Adrenal gland (tissue), 12 donors: ENCODE results near the gene ZSWIM5. TPM values are rescaled to one million over a fixed set of nuclear protein-coding genes. Genes with fewer than 3 reads are reported as not detected.
"Not testable (repeated sequence)": the region's sequence is repeated elsewhere in the genome, so short reads cannot be mapped to it uniquely, and the experiment has no call there.

Experiments
- DNase-seq, 7 donors: peaks; one replicate each; pipeline ENCODE4 v3.0.0-alpha.2; 2019 to 2020
- H3K27ac ChIP-seq, 5 donors: fragments of 200-600 bp; sonication (generic) in 4 of 5; 1 replicate in 3 of 5; 2 replicates in 2 of 5; pipeline versions ENCODE4 v1.5.1 to v1.8.0; 2016 to 2020; ENCODE audit warnings: mild to moderate bottlenecking in 1 of 5
- H3K27me3 ChIP-seq: fragments of 200-600 bp; 2 replicates; pipeline ENCODE4 v1.8.0; 2021
- H3K36me3 ChIP-seq, 2 donors: fragments of 200-600 bp; replicated peaks in 1 of 2; 1 replicate in 1 of 2; 2 replicates in 1 of 2; pipeline versions ENCODE4 v1.5.1 to v1.8.0; 2018 to 2022
- H3K4me1 ChIP-seq, 2 donors: fragments of 200-600 bp; replicated peaks in 1 of 2; 1 replicate in 1 of 2; 2 replicates in 1 of 2; pipeline versions ENCODE4 v1.5.1 to v1.8.0; 2018 to 2021
- H3K4me3 ChIP-seq, 4 donors: fragments of 200-600 bp; sonication (generic) in 3 of 4; one replicate each; pipeline ENCODE4 v1.5.1; 2016 to 2018
- H3K9me3 ChIP-seq, 3 donors: fragments of 200-600 bp; sonication (generic) in 1 of 3; replicated peaks in 1 of 3; 1 replicate in 2 of 3; 2 replicates in 1 of 3; pipeline versions ENCODE4 v1.5.1 to v1.8.0; 2016 to 2021
- CTCF ChIP-seq, 6 experiments: fragments of 450-650 bp in 4 of 6; fragments of 200-600 bp in 2 of 6; sonication (generic) in 1 of 6; IDR thresholded peaks; 1 replicate in 5 of 6; 2 replicates in 1 of 6; pipeline versions ENCODE4 v1.5.1 to v1.8.0; 2016 to 2021; ENCODE audit warnings: antibody characterized with exemption in 6 of 6, mild to moderate bottlenecking in 2 of 6, moderate library complexity in 1 of 6
- POLR2A ChIP-seq, 2 donors: fragments of 450-650 bp; IDR thresholded peaks; one replicate each; pipeline ENCODE4 v1.6.1; 2017; ENCODE audit warnings: antibody characterized with exemption in 2 of 2, mild to moderate bottlenecking in 2 of 2, moderate library complexity in 1 of 2
- WGBS, 4 donors: extraction: QIAGEN DNeasy Blood & Tissue Kit in 2 of 4; methylation state at CpG; one replicate each; pipeline versions ENCODE4 v1.1.5 to v1.1.7; 2013 to 2017; 5-methylcytosine and 5-hydroxymethylcytosine counted together
- intact Hi-C, 2 donors: fragments of 100-400 bp; cut with DNase I; formaldehyde crosslinking; loops; one replicate each; pipeline versions ENCODE4 v1.14.1 to v1.15.0; 2022 to 2023
- polyA plus RNA-seq, 3 donors: library from polyadenylated mRNA; stranded (reverse); fragments of 200-250 nt in 2 of 3; fragments of 350-450 nt in 1 of 3; fragmentation: Illumina TruSeq in 1 of 3; extraction: RNeasy Lipid Tissue Mini Kit (QIAGEN cat#74804) in 1 of 3; gene quantifications; one replicate each; pipeline ENCODE4 v1.2.3, GENCODE V29; 2013 to 2014
- total RNA-seq, 9 donors: library from RNA; depleted of rRNA in 4 of 9; stranded (reverse); fragments of >200 nt in 4 of 9; fragments of 120-200 nt in 1 of 9; fragmentation: NEBNext Ultra II Directional in 1 of 9; extraction: Animal tissue kit (Norgen Biotek cat#: 25700) in 1 of 9; gene quantifications; one replicate each; pipeline versions ENCODE4 v1.1.0 to v1.2.4, GENCODE V29; 2013 to 2023
- donor health status: healthy with polysubstance abuse.
- donor health status: Bipolar disorder and iron deficiency.
- donor health status: DM: yes; HTN: yes; CAD: no.
- donor health status: DM: no; HTN: no; CAD: no.
- donor health status: DM: no; HTN: no; CAD: no.
- donor health status: DM: yes; HTN: yes; CAD: no.

ZSWIM5 gene
- total and polyA plus RNA-seq, 12 donors, result 5.0 to 34.0 (median 18.7) TPM

GRCh38 chr1:45172005-45172404 is 34.4 kb downstream of the ZSWIM5 start:
- Histone ChIP-seq H3K27ac (no peak overlapping the region), H3K27me3 (no peaks in the 10 kb centered on the region), H3K4me1 (peaks cover 0 to 23% of the 10 kb centered on the region in 2 donors), H3K36me3 (no peaks in the 10 kb centered on the region), H3K4me3 (no peak overlapping the region), H3K9me3 (no peaks in the 10 kb centered on the region)
- DNase-seq, result no peak
- TF ChIP-seq CTCF (IDR thresholded peaks at IDR 0.05) (no peak), POLR2A (IDR thresholded peaks at IDR 0.05) (no peak)
- WGBS, 4 donors, result 67 to 84% (median 76%) methylated on average over 7 of the region's 7 CpGs
- intact Hi-C loops, result no loop called here

- no peak for DNase-seq
- H3K27me3 ChIP-seq, result no peaks in the 10 kb centered on the region
- no peak overlapping the region for H3K27ac ChIP-seq
- WGBS, 4 donors, result 89 to 95% (median 93%) methylated on average over 1 of the region's 1 CpG
- no peaks in the 10 kb centered on the region for H3K9me3 ChIP-seq
- peaks cover 0 to 21% of the 10 kb centered on the region in 2 donors for H3K4me1 ChIP-seq
- H3K36me3 ChIP-seq, result no peaks in the 10 kb centered on the region
- no peak for TF ChIP-seq CTCF (IDR thresholded peaks at IDR 0.05)
- TF ChIP-seq POLR2A (IDR thresholded peaks at IDR 0.05), result no peak
- no peak overlapping the region for H3K4me3 ChIP-seq
- intact Hi-C loops, result no loop called here
Measured at GRCh38 chr1:45171575-45171974, 34.8 kb downstream of the ZSWIM5 start.

DNA sequence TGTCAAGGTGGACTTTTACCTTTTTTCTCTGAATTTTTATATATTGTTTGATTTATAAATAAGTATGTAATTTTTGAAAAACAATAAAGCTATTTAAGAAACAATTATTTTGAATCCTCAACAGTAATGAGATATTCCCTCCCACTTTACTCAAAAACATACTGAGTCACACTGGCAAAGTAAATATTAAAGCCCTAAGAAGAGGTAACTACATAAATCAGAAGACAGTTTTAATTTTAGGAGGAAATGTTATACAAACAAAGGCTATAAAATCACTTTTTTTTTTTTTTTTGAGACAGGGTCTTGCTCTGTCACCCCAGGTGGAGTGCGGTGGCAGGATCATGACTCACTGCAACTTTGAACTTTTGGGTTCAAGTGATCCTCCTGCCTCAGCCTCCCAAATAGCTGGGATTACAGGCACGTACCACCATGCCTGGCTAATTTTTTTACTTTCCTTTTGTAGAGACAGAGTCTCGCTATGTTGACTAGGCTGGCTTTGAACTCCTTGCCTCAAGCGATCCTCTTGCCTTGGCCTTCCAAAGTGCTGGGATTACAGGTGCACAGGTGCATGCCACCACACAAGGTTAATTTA is 36.2 kb downstream of the ZSWIM5 start:
- intact Hi-C loops, result no loop called here
- no peaks in the 10 kb centered on the region for H3K27me3 ChIP-seq

GRCh38 chr1:45167947-45168346 is 38.5 kb downstream of the ZSWIM5 start:
- H3K9me3 ChIP-seq, DNase-seq, H3K4me3 ChIP-seq, H3K27me3 ChIP-seq, H3K36me3 ChIP-seq, intact Hi-C loops, H3K27ac ChIP-seq: not testable (repeated sequence)
- H3K4me1 ChIP-seq, result peaks cover 0 to 14% of the 10 kb centered on the region in 2 donors
- 92 to 99% (median 98%) methylated on average over 6 of the region's 6 CpGs for WGBS, 4 donors

More for the DNA sequence above, 36.2 kb downstream of the ZSWIM5 start:
- H3K4me1 ChIP-seq, result peaks cover 0 to 21% of the 10 kb centered on the region in 2 donors
- no peak overlapping the region for H3K27ac ChIP-seq
- DNase-seq, result no peak
- WGBS, 4 donors, result 93 to 96% (median 95%) methylated on average over 4 of the region's 4 CpGs
- no peak for TF ChIP-seq POLR2A (IDR thresholded peaks at IDR 0.05)
- no peak for TF ChIP-seq CTCF (IDR thresholded peaks at IDR 0.05)
- H3K36me3 ChIP-seq, result no peaks in the 10 kb centered on the region
- no peaks in the 10 kb centered on the region for H3K9me3 ChIP-seq
- no peak overlapping the region for H3K4me3 ChIP-seq

GRCh38 chr1:45164307-45164706 is 42.1 kb downstream of the ZSWIM5 start:
- H3K36me3 ChIP-seq, H3K27ac ChIP-seq, H3K4me3 ChIP-seq, DNase-seq, intact Hi-C loops, H3K27me3 ChIP-seq, H3K9me3 ChIP-seq, H3K4me1 ChIP-seq: not testable (repeated sequence)
- WGBS, 4 donors, result 86 to 100% (median 96%) methylated on average over 1 to 2 of the region's 2 CpGs

GRCh38 chr1:45163111-45163510 is 43.3 kb downstream of the ZSWIM5 start:
- H3K4me3 ChIP-seq, intact Hi-C loops, H3K4me1 ChIP-seq, H3K36me3 ChIP-seq, H3K9me3 ChIP-seq, H3K27me3 ChIP-seq, DNase-seq, H3K27ac ChIP-seq: not testable (repeated sequence)
- 90 to 100% (median 95%) methylated on average over 3 of the region's 3 CpGs for WGBS, 4 donors

DNA sequence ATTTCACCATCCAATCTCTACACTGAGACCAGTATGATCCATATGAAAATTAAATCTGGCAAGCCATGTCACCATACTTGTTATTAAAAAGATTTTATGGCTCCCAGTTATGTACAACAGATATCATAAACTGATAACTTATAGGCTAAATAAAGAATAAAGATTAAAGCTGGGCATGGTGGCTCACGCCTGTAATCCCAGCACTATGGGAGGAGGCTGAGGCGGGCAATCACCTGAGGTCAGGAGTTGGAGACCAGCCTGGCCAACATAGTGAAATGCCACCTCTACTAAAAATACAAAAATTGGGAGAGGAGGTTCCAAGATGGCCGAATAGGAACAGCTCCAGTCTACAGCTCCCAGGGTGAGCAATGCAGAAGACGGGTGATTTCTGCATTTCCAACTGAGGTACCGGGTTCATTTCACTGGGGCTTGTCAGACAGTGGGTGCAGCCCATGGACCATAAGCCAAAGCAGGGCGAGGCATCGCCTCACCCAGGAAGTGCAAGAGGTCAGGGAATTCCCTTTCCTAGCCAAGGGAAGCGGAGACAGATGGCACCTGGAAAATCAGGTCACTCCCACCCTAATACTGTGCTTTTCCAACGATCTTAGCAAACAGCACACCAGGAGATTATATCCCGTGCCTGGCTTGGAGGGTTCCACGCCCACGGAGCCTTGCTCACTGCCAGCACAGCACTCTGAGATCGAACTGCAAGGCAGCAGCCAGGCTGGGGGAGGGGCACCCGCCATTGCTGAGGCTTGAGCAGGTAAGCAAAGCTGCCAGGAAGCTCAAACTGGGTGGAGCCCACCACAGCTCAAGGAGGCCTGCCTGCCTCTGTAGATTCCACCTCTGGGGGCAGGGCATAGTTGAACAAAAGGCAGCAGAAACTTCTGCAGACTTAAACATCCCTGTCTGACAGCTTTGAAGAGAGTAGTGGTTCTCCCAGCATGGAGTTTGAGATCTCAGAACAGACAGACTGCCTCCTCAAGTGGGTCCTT is 44.1 kb downstream of the ZSWIM5 start:
- intact Hi-C loops, H3K27me3 ChIP-seq, H3K4me3 ChIP-seq, H3K4me1 ChIP-seq, DNase-seq, H3K9me3 ChIP-seq, H3K36me3 ChIP-seq, H3K27ac ChIP-seq: not testable (repeated sequence)
- 87 to 93% (median 91%) methylated on average over 9 to 14 of the region's 14 CpGs for WGBS, 4 donors
